ENCODE results near the gene HMG20B. TPM values are rescaled to one million over a fixed set of nuclear protein-coding genes. Genes with fewer than 3 reads are reported as not detected.

Gene HMG20B
- total and polyA plus RNA-seq, 2 of the 8 experiments (the other 6 are each of a cell fraction or from before 2014, with no cell fraction given), result 42.9 to 74.2 TPM

- TF ChIP-seq, protein P1, sequence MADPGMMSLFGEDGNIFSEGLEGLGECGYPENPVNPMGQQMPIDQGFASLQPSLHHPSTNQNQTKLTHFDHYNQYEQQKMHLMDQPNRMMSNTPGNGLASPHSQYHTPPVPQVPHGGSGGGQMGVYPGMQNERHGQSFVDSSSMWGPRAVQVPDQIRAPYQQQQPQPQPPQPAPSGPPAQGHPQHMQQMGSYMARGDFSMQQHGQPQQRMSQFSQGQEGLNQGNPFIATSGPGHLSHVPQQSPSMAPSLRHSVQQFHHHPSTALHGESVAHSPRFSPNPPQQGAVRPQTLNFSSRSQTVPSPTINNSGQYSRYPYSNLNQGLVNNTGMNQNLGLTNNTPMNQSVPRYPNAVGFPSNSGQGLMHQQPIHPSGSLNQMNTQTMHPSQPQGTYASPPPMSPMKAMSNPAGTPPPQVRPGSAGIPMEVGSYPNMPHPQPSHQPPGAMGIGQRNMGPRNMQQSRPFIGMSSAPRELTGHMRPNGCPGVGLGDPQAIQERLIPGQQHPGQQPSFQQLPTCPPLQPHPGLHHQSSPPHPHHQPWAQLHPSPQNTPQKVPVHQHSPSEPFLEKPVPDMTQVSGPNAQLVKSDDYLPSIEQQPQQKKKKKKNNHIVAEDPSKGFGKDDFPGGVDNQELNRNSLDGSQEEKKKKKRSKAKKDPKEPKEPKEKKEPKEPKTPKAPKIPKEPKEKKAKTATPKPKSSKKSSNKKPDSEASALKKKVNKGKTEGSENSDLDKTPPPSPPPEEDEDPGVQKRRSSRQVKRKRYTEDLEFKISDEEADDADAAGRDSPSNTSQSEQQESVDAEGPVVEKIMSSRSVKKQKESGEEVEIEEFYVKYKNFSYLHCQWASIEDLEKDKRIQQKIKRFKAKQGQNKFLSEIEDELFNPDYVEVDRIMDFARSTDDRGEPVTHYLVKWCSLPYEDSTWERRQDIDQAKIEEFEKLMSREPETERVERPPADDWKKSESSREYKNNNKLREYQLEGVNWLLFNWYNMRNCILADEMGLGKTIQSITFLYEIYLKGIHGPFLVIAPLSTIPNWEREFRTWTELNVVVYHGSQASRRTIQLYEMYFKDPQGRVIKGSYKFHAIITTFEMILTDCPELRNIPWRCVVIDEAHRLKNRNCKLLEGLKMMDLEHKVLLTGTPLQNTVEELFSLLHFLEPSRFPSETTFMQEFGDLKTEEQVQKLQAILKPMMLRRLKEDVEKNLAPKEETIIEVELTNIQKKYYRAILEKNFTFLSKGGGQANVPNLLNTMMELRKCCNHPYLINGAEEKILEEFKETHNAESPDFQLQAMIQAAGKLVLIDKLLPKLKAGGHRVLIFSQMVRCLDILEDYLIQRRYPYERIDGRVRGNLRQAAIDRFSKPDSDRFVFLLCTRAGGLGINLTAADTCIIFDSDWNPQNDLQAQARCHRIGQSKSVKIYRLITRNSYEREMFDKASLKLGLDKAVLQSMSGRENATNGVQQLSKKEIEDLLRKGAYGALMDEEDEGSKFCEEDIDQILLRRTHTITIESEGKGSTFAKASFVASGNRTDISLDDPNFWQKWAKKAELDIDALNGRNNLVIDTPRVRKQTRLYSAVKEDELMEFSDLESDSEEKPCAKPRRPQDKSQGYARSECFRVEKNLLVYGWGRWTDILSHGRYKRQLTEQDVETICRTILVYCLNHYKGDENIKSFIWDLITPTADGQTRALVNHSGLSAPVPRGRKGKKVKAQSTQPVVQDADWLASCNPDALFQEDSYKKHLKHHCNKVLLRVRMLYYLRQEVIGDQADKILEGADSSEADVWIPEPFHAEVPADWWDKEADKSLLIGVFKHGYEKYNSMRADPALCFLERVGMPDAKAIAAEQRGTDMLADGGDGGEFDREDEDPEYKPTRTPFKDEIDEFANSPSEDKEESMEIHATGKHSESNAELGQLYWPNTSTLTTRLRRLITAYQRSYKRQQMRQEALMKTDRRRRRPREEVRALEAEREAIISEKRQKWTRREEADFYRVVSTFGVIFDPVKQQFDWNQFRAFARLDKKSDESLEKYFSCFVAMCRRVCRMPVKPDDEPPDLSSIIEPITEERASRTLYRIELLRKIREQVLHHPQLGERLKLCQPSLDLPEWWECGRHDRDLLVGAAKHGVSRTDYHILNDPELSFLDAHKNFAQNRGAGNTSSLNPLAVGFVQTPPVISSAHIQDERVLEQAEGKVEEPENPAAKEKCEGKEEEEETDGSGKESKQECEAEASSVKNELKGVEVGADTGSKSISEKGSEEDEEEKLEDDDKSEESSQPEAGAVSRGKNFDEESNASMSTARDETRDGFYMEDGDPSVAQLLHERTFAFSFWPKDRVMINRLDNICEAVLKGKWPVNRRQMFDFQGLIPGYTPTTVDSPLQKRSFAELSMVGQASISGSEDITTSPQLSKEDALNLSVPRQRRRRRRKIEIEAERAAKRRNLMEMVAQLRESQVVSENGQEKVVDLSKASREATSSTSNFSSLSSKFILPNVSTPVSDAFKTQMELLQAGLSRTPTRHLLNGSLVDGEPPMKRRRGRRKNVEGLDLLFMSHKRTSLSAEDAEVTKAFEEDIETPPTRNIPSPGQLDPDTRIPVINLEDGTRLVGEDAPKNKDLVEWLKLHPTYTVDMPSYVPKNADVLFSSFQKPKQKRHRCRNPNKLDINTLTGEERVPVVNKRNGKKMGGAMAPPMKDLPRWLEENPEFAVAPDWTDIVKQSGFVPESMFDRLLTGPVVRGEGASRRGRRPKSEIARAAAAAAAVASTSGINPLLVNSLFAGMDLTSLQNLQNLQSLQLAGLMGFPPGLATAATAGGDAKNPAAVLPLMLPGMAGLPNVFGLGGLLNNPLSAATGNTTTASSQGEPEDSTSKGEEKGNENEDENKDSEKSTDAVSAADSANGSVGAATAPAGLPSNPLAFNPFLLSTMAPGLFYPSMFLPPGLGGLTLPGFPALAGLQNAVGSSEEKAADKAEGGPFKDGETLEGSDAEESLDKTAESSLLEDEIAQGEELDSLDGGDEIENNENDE (IDR thresholded peaks at IDR 0.05; ENCODE audit: insufficient replicate concordance, low read length), result no peak
- TF ChIP-seq HDAC2 (IDR thresholded peaks at IDR 0.05; ENCODE audit: borderline replicate concordance in 1 of 2, low read depth in 2 of 2, low read length in 2 of 2) (no peak), SIRT6 (IDR thresholded peaks at IDR 0.05; ENCODE audit: low read length) (no peak), ATF3 (IDR thresholded peaks at IDR 0.05; ENCODE audit: insufficient read depth, low read depth, low read length) (no peak), TEAD4 (IDR thresholded peaks at IDR 0.05; ENCODE audit: low read depth, low read length) (no peak), E2F6 (IDR thresholded peaks at IDR 0.05) (no peak), NANOG (IDR thresholded peaks at IDR 0.05; ENCODE audit: insufficient read depth, low read depth, low read length, poor library complexity, severe bottlenecking) (no peak)
Measured at GRCh38 chr19:3524904-3525451, 47.8 kb upstream of the HMG20B start (continued).
